Measurements from ENCODE around the gene FBXL16. TPM values are rescaled to one million over a fixed set of nuclear protein-coding genes. Genes with fewer than 3 reads are reported as not detected.
A peak's percentile ranks its signal among the peaks of the same experiment; 100 is the strongest.

FBXL16 gene
- total and polyA plus RNA-seq, 5 experiments from 2014 or later: 3.0 to 29.3 (median 22.0) TPM

GRCh38 chr16:658679-659571 is 46.7 kb downstream of the FBXL16 start:
- POLR2A ChIA-PET: interaction anchor here (1.9 kb wide), 1 partner anchor 9 kb away, joined by 9 read pairs; the partner anchor contains the start of gene WDR90
- Mint-ChIP-seq H3K4me1 (peaks cover 2 to 7% (median 6%) of the 10 kb centered on the region in 4 donors), H3K9me3 (no peaks in the 10 kb centered on the region), H3K27me3 (no peaks in the 10 kb centered on the region), H3K4me3 (no peak overlapping the region), H3K36me3 (no peaks in the 10 kb centered on the region), H3K27ac (no peak overlapping the region)
- no peak for ATAC-seq
- DNase-seq: no peak

GRCh38 chr16:657487-657886 is 48.1 kb downstream of the FBXL16 start:
- POLR2A ChIA-PET: interaction anchor here (1.5 kb wide), 1 partner anchor 10 kb away, joined by 3 read pairs; the partner anchor contains the start of gene RHOT2
- no peak for ATAC-seq
- Mint-ChIP-seq H3K4me3 (no peak overlapping the region), H3K36me3 (no peaks in the 10 kb centered on the region), H3K27me3 (no peaks in the 10 kb centered on the region), H3K27ac (no peak overlapping the region), H3K4me1 (peaks cover 2 to 7% (median 5%) of the 10 kb centered on the region in 4 donors), H3K9me3 (no peaks in the 10 kb centered on the region)
- DNase-seq: no peak

- Mint-ChIP-seq H3K36me3 (no peaks in the 10 kb centered on the region), H3K27me3 (no peaks in the 10 kb centered on the region), H3K9me3 (no peaks in the 10 kb centered on the region), H3K4me3 (no peak overlapping the region), H3K4me1 (peaks cover 0 to 6% (median 1%) of the 10 kb centered on the region in 4 donors), H3K27ac (no peak overlapping the region)
- POLR2A ChIA-PET: interaction anchor here (0.8 to 1.0 kb wide), 3 partner anchors 10 to 23 kb away, joined by 3 read pairs; partner anchors contain the start of gene RHOT2
- ATAC-seq (no peak), DNase-seq (no peak)
Observed at GRCh38 chr16:654034-654433, 51.6 kb downstream of the FBXL16 start.

GRCh38 chr16:652454-653305 is 52.9 kb downstream of the FBXL16 start:
- Mint-ChIP-seq H3K36me3 (no peaks in the 10 kb centered on the region), H3K4me3 (peak overlapping the region in 2 of 10 donors; percentile 20 to 67), H3K4me1 (peaks cover 0 to 14% (median 6%) of the 10 kb centered on the region in 4 donors), H3K27me3 (no peaks in the 10 kb centered on the region), H3K9me3 (no peaks in the 10 kb centered on the region), H3K27ac (no peak overlapping the region)
- POLR2A ChIA-PET: interaction anchor here (1.0 kb wide), 1 partner anchor 9 kb away, joined by 3 read pairs; no protein-coding TSS in a partner anchor
- no peak for DNase-seq
- ATAC-seq: no peak

- DNase-seq (no peak), ATAC-seq (no peak)
- Mint-ChIP-seq H3K4me1 (peaks cover 0 to 17% (median 6%) of the 10 kb centered on the region in 4 donors), H3K36me3 (no peaks in the 10 kb centered on the region), H3K4me3 (no peak overlapping the region), H3K9me3 (no peaks in the 10 kb centered on the region), H3K27ac (no peak overlapping the region), H3K27me3 (no peaks in the 10 kb centered on the region)
- POLR2A ChIA-PET: interaction anchor here (1.6 kb wide), 1 partner anchor 16 kb away, joined by 5 read pairs; the partner anchor contains the start of gene METTL26
Observed at GRCh38 chr16:651844-652243, 53.8 kb downstream of the FBXL16 start.

GRCh38 chr16:649631-650030 is 56.0 kb downstream of the FBXL16 start:
- POLR2A ChIA-PET: interaction anchor here (0.6 to 3.2 kb wide), 12 partner anchors 10 to 66 kb away, joined by 3 to 25 read pairs (median 4); partner anchors contain the start of genes JMJD8, METRN, METTL26 and RHOT2
- H3K9me3 Mint-ChIP-seq: no peaks in the 10 kb centered on the region
- peaks cover 1 to 23% (median 9%) of the 10 kb centered on the region in 4 donors for H3K4me1 Mint-ChIP-seq
- DNase-seq (no peak), ATAC-seq (peak; percentile 4 to 25)
- H3K36me3 Mint-ChIP-seq: no peaks in the 10 kb centered on the region
- peak overlapping the region; percentile 59 to 83 (median 69) for H3K4me3 Mint-ChIP-seq
- peak overlapping the region in 2 of 10 donors; percentile 40 to 59 for H3K27ac Mint-ChIP-seq
- no peaks in the 10 kb centered on the region for H3K27me3 Mint-ChIP-seq

GRCh38 chr16:648781-649589 is 56.6 kb downstream of the FBXL16 start, which contains the start of gene WDR90:
WDR90 (plus strand) TSS chr16:649365; CDS start chr16:649417, 52 bp downstream.
- DNase-seq (peak; percentile 88 to 95 (median 90)), ATAC-seq (peak; percentile 91 to 98)
- Mint-ChIP-seq H3K36me3 (no peaks in the 10 kb centered on the region), H3K9me3 (no peaks in the 10 kb centered on the region), H3K4me1 (peaks cover 8 to 29% (median 15%) of the 10 kb centered on the region in 4 donors), H3K4me3 (peak within 1 kb of the TSS; percentile 68 to 85 (median 75)), H3K27me3 (no peaks in the 10 kb centered on the region), H3K27ac (peak within 1 kb of the TSS in 8 of 10 donors; percentile 10 to 93 (median 84))
- POLR2A ChIA-PET: interaction anchor here (0.6 to 3.2 kb wide), 15 partner anchors 9 to 332 kb away, joined by 3 to 25 read pairs (median 4); partner anchors contain the start of genes JMJD8, METRN, METTL26 and RHBDL1

- Mint-ChIP-seq H3K4me3 (peak overlapping the region; percentile 68 to 85 (median 75)), H3K9me3 (no peaks in the 10 kb centered on the region), H3K27me3 (no peaks in the 10 kb centered on the region), H3K4me1 (peaks cover 10 to 32% (median 20%) of the 10 kb centered on the region in 4 donors), H3K36me3 (no peaks in the 10 kb centered on the region), H3K27ac (peak overlapping the region in 8 of 10 donors; percentile 10 to 93 (median 83))
- DNase-seq (peak in 1 of 10 donors; percentile 24), ATAC-seq (no peak)
- POLR2A ChIA-PET: interaction anchor here (1.2 to 3.2 kb wide), 6 partner anchors 10 to 60 kb away, joined by 3 to 25 read pairs (median 6); partner anchors contain the start of genes METTL26, RHBDL1 and RHOT2
Observed at GRCh38 chr16:648071-648780, 57.4 kb downstream of the FBXL16 start.

GRCh38 chr16:647173-647902 is 58.3 kb downstream of the FBXL16 start:
- DNase-seq: no peak
- no peaks in the 10 kb centered on the region for H3K9me3 Mint-ChIP-seq
- H3K4me3 Mint-ChIP-seq: peak overlapping the region in 2 of 10 donors; percentile 19 to 22
- ATAC-seq: no peak
- H3K27me3 Mint-ChIP-seq: no peaks in the 10 kb centered on the region
- no peak overlapping the region for H3K27ac Mint-ChIP-seq
- POLR2A ChIA-PET: interaction anchor here (0.6 to 3.2 kb wide), 7 partner anchors 9 to 897 kb away, joined by 3 to 25 read pairs (median 4); partner anchors contain the start of genes METTL26 and RHBDL1
- no peaks in the 10 kb centered on the region for H3K36me3 Mint-ChIP-seq
- H3K4me1 Mint-ChIP-seq: peaks cover 10 to 38% (median 22%) of the 10 kb centered on the region in 4 donors

- H3K4me3 Mint-ChIP-seq: peak overlapping the region in 3 of 10 donors; percentile 19 to 22 (median 20)
- POLR2A ChIA-PET: interaction anchor here (0.6 to 1.1 kb wide), 2 partner anchors 10 to 31 kb away, joined by 3 read pairs; no protein-coding TSS in a partner anchor
- DNase-seq: no peak
- H3K27me3 Mint-ChIP-seq: no peaks in the 10 kb centered on the region
- H3K27ac Mint-ChIP-seq: peak overlapping the region in 1 of 10 donors; percentile 21
- H3K9me3 Mint-ChIP-seq: no peaks in the 10 kb centered on the region
- no peak for ATAC-seq
- H3K4me1 Mint-ChIP-seq: peaks cover 10 to 38% (median 22%) of the 10 kb centered on the region in 4 donors
- H3K36me3 Mint-ChIP-seq: no peaks in the 10 kb centered on the region
Observed at GRCh38 chr16:646679-647172, 58.9 kb downstream of the FBXL16 start.
